Stomach (tissue), 4 donors: ENCODE measurements around the gene PHLDB1.

Experiments
- CTCF ChIP-seq, 7 experiments: fragments of 450-650 bp in 4 of 7; fragments of 200-600 bp in 3 of 7; sonication (generic) in 3 of 7; IDR thresholded peaks; one replicate each; pipeline ENCODE4 v1.5.1; 2016 to 2019; ENCODE audit warnings: antibody characterized with exemption in 7 of 7, control low read depth in 2 of 7, mild to moderate bottlenecking in 1 of 7
- EP300 ChIP-seq: sonication (generic); formaldehyde crosslinking; IDR thresholded peaks from one replicate; pipeline ENCODE4 v1.6.1; 2017; ENCODE audit warnings: antibody characterized with exemption
- POLR2A ChIP-seq, 4 donors: fragments of 450-650 bp; IDR thresholded peaks; one replicate each; pipeline ENCODE4 v1.6.1; 2016; ENCODE audit warnings: antibody characterized with exemption in 4 of 4, control low read depth in 2 of 4, mild to moderate bottlenecking in 1 of 4, moderate library complexity in 1 of 4
- POLR2AphosphoS5 ChIP-seq, 3 donors: sonication (generic); formaldehyde crosslinking; IDR thresholded peaks; one replicate each; pipeline ENCODE4 v1.6.1; 2016; ENCODE audit warnings: antibody characterized with exemption in 3 of 3

GRCh38 chr11:118679483-118679882, 72.1 kb downstream of the PHLDB1 start, which contains the start of gene TREH:
- no peak for TF ChIP-seq POLR2A (IDR thresholded peaks at IDR 0.05)
- no peak for TF ChIP-seq CTCF (IDR thresholded peaks at IDR 0.05)
- peak in 2 of 3 donors; percentile 27 to 64 for TF ChIP-seq POLR2AphosphoS5 (IDR thresholded peaks at IDR 0.05)
- TF ChIP-seq EP300, result no peak
